ENCODE measurements around the gene MORN1.

MORN1 gene

GRCh38 chr1:2315674-2316450 is 75.5 kb downstream of the MORN1 start:
- no peak for FAIRE-seq

GRCh38 chr1:2314803-2315673 is 76.3 kb downstream of the MORN1 start:
- TF ChIP-seq SPI1 (IDR thresholded peaks at IDR 0.05; ENCODE audit: low read depth, low read length) (no peak), POLR2A (IDR thresholded peaks at IDR 0.05; ENCODE audit: low read depth, low read length) (no peak), TAF1 (IDR thresholded peaks at IDR 0.05; ENCODE audit: low read depth, low read length) (no peak), PAX5 (IDR thresholded peaks at IDR 0.05; ENCODE audit: insufficient read depth, low read length, severe bottlenecking) (no peak), POLR2AphosphoS5 (IDR thresholded peaks at IDR 0.05; ENCODE audit: low read depth, low read length) (no peak), POU2F2 (IDR thresholded peaks at IDR 0.05; ENCODE audit: low read depth, low read length) (no peak)
- DNase-seq (ENCODE audit: insufficient read length, low spot score) (peak; percentile 97), FAIRE-seq (peak; percentile 28)

More at GRCh38 chr1:2315674-2316450, 75.5 kb downstream of the MORN1 start:
- DNase-seq (ENCODE audit: insufficient read length, low spot score), result no peak
- TF ChIP-seq TAF1 (IDR thresholded peaks at IDR 0.05; ENCODE audit: low read depth, low read length) (no peak), POU2F2 (IDR thresholded peaks at IDR 0.05; ENCODE audit: low read depth, low read length) (no peak), SPI1 (IDR thresholded peaks at IDR 0.05; ENCODE audit: low read depth, low read length) (no peak), POLR2AphosphoS5 (IDR thresholded peaks at IDR 0.05; ENCODE audit: low read depth, low read length) (no peak), POLR2A (IDR thresholded peaks at IDR 0.05; ENCODE audit: low read depth, low read length) (no peak), PAX5 (IDR thresholded peaks at IDR 0.05; ENCODE audit: insufficient read depth, low read length, severe bottlenecking) (no peak)

- FAIRE-seq, result no peak
- no peak for DNase-seq (ENCODE audit: insufficient read length, low spot score)
- TF ChIP-seq SPI1 (IDR thresholded peaks at IDR 0.05; ENCODE audit: low read depth, low read length) (no peak), POU2F2 (IDR thresholded peaks at IDR 0.05; ENCODE audit: low read depth, low read length) (no peak), PAX5 (IDR thresholded peaks at IDR 0.05; ENCODE audit: insufficient read depth, low read length, severe bottlenecking) (no peak), TAF1 (IDR thresholded peaks at IDR 0.05; ENCODE audit: low read depth, low read length) (no peak), POLR2AphosphoS5 (IDR thresholded peaks at IDR 0.05; ENCODE audit: low read depth, low read length) (no peak), POLR2A (IDR thresholded peaks at IDR 0.05; ENCODE audit: low read depth, low read length) (no peak)
Observed at GRCh38 chr1:2314273-2314802, 77.0 kb downstream of the MORN1 start.

- FAIRE-seq (no peak), DNase-seq (ENCODE audit: insufficient read length, low spot score) (no peak)
- TF ChIP-seq SPI1 (IDR thresholded peaks at IDR 0.05; ENCODE audit: low read depth, low read length), result no peak
- no peak for TF ChIP-seq PAX5 (IDR thresholded peaks at IDR 0.05; ENCODE audit: insufficient read depth, low read length, severe bottlenecking)
- TF ChIP-seq POLR2AphosphoS5 (IDR thresholded peaks at IDR 0.05; ENCODE audit: low read depth, low read length), result no peak
- no peak for TF ChIP-seq POU2F2 (IDR thresholded peaks at IDR 0.05; ENCODE audit: low read depth, low read length)
- TF ChIP-seq TAF1 (IDR thresholded peaks at IDR 0.05; ENCODE audit: low read depth, low read length), result no peak
- TF ChIP-seq POLR2A (IDR thresholded peaks at IDR 0.05; ENCODE audit: low read depth, low read length), result no peak
Observed at GRCh38 chr1:2313651-2314261, 77.6 kb downstream of the MORN1 start.

- no peak for TF ChIP-seq PAX5 (IDR thresholded peaks at IDR 0.05; ENCODE audit: insufficient read depth, low read length, severe bottlenecking)
- TF ChIP-seq TAF1 (IDR thresholded peaks at IDR 0.05; ENCODE audit: low read depth, low read length), result no peak
- TF ChIP-seq POU2F2 (IDR thresholded peaks at IDR 0.05; ENCODE audit: low read depth, low read length), result no peak
- no peak for TF ChIP-seq POLR2AphosphoS5 (IDR thresholded peaks at IDR 0.05; ENCODE audit: low read depth, low read length)
- no peak for TF ChIP-seq POLR2A (IDR thresholded peaks at IDR 0.05; ENCODE audit: low read depth, low read length)
- no peak for TF ChIP-seq SPI1 (IDR thresholded peaks at IDR 0.05; ENCODE audit: low read depth, low read length)
- FAIRE-seq (no peak), DNase-seq (ENCODE audit: insufficient read length, low spot score) (no peak)
Observed at GRCh38 chr1:2312515-2313301, 78.6 kb downstream of the MORN1 start.

GRCh38 chr1:2312160-2312514 is 79.2 kb downstream of the MORN1 start:
- no peak for FAIRE-seq
- DNase-seq (ENCODE audit: insufficient read length, low spot score), result no peak
- TF ChIP-seq POLR2A (IDR thresholded peaks at IDR 0.05; ENCODE audit: low read depth, low read length) (no peak), TAF1 (IDR thresholded peaks at IDR 0.05; ENCODE audit: low read depth, low read length) (no peak), POLR2AphosphoS5 (IDR thresholded peaks at IDR 0.05; ENCODE audit: low read depth, low read length) (no peak), SPI1 (IDR thresholded peaks at IDR 0.05; ENCODE audit: low read depth, low read length) (no peak), POU2F2 (IDR thresholded peaks at IDR 0.05; ENCODE audit: low read depth, low read length) (no peak), PAX5 (IDR thresholded peaks at IDR 0.05; ENCODE audit: insufficient read depth, low read length, severe bottlenecking) (no peak)

GRCh38 chr1:2311184-2312032 is 79.9 kb downstream of the MORN1 start:
- DNase-seq (ENCODE audit: insufficient read length, low spot score), result peak; percentile 75
- peak; percentile 31 for FAIRE-seq
- TF ChIP-seq POLR2A (IDR thresholded peaks at IDR 0.05; ENCODE audit: low read depth, low read length) (no peak), SPI1 (IDR thresholded peaks at IDR 0.05; ENCODE audit: low read depth, low read length) (no peak), POU2F2 (IDR thresholded peaks at IDR 0.05; ENCODE audit: low read depth, low read length) (no peak), POLR2AphosphoS5 (IDR thresholded peaks at IDR 0.05; ENCODE audit: low read depth, low read length) (no peak), TAF1 (IDR thresholded peaks at IDR 0.05; ENCODE audit: low read depth, low read length) (no peak), PAX5 (IDR thresholded peaks at IDR 0.05; ENCODE audit: insufficient read depth, low read length, severe bottlenecking) (no peak)

Measured in GM12891 (cell line).